A673 (cell line): ENCODE data around the gene POF1B. TPM values are rescaled to one million over a fixed set of nuclear protein-coding genes. Genes with fewer than 3 reads are reported as not detected.
"Not testable (repeated sequence)": the region's sequence is repeated elsewhere in the genome, so short reads cannot be mapped to it uniquely, and the experiment has no call there.

Source experiments
- BruUV-seq: library from RNA; stranded (reverse); fragments of 400-500 nt; replicated peaks from 2 replicates; lab custom pipeline; 2021; lab: Mats Ljungman, UMichigan
- CTCF ChIA-PET: fragments of 300-600 bp; sonication (Branson Sonifier 250); formaldehyde crosslinking; loops from one replicate; lab custom pipeline; 2022; ENCODE audit warnings: antibody characterized with exemption; lab: Charles Lee
- POLR2A ChIA-PET: fragments of 300-600 bp; sonication (Branson Sonifier 250); formaldehyde crosslinking; loops from one replicate; lab custom pipeline; 2022; ENCODE audit warnings: antibody characterized with exemption; ENCODE audit not compliant: low non-redundant PET; lab: Charles Lee
- DNase-seq: peaks from one replicate; pipeline ENCODE4 v3.0.0-alpha.2; 2015; ENCODE audit warnings: low spot score
- H3K27ac ChIP-seq: fragments of 200-600 bp; sonication (generic); 2 replicates; pipeline ENCODE4 v1.5.1; 2016; ENCODE audit warnings: mixed run types, low read depth, mild to moderate bottlenecking, mixed read lengths, antibody characterized with exemption, low read length; ENCODE audit not compliant: poor library complexity, severe bottlenecking
- H3K27me3 ChIP-seq: fragments of 200-600 bp; sonication (generic); replicated peaks from 2 replicates; pipeline ENCODE4 v1.6.1; 2017; ENCODE audit warnings: mixed run types, low read depth, mild to moderate bottlenecking, mixed read lengths, antibody characterized with exemption, low read length; ENCODE audit not compliant: insufficient read depth, poor library complexity
- H3K36me3 ChIP-seq: fragments of 200-600 bp; sonication (generic); 2 replicates; pipeline ENCODE4 v1.6.1; 2016; ENCODE audit warnings: mixed run types, mild to moderate bottlenecking, mixed read lengths, antibody characterized with exemption, low read length; ENCODE audit not compliant: insufficient read depth, poor library complexity, severe bottlenecking
- H3K4me1 ChIP-seq: fragments of 200-600 bp; sonication (generic); 2 replicates; pipeline ENCODE4 v1.6.1; 2017; ENCODE audit warnings: mixed run types, mild to moderate bottlenecking, mixed read lengths, antibody characterized with exemption, low read length; ENCODE audit not compliant: insufficient read depth, poor library complexity, severe bottlenecking
- H3K4me3 ChIP-seq: fragments of 200-600 bp; sonication (generic); 2 replicates; pipeline ENCODE4 v1.5.1; 2016; ENCODE audit warnings: low read depth, mixed run types, mild to moderate bottlenecking, mixed read lengths, low read length; ENCODE audit not compliant: poor library complexity, severe bottlenecking
- H3K9me3 ChIP-seq: fragments of 200-600 bp; sonication (generic); 2 replicates; pipeline ENCODE4 v1.6.1; 2016; ENCODE audit warnings: mixed run types, low read depth, mild to moderate bottlenecking, mixed read lengths, antibody characterized with exemption, low read length; ENCODE audit not compliant: poor library complexity, severe bottlenecking
- CTCF ChIP-seq: fragments of 300-800, 200-600 bp; sonication (generic); conservative IDR thresholded peaks from 2 replicates; pipeline ENCODE4 v1.5.1; 2017; ENCODE audit warnings: low read depth, mild to moderate bottlenecking, antibody characterized with exemption, low read length, moderate library complexity, mixed read lengths
- EZH2 ChIP-seq: fragments of 200-600 bp; sonication (generic); IDR thresholded peaks from 2 replicates; pipeline ENCODE4 v1.6.1; 2017; ENCODE audit warnings: borderline replicate concordance, low read depth, mild to moderate bottlenecking, mixed read lengths, antibody characterized with exemption, low read length; ENCODE audit not compliant: poor library complexity, severe bottlenecking
- intact Hi-C: fragments of 100-400 bp; cut with micrococcal nuclease; formaldehyde crosslinking; loops from one replicate; pipeline ENCODE4 v1.10.0; 2022; ENCODE audit not compliant: unreplicated experiment
- total RNA-seq: library from RNA; stranded (reverse); gene quantifications from 2 replicates; pipeline ENCODE4 v1.2.3, GENCODE V29; 2021

Gene POF1B
- total RNA-seq, 1 experiment from 2014 or later, result not detected

GRCh38 chrX:85326234-85327059 is 53.0 kb downstream of the POF1B start:
- no TSS peak for BruUV-seq
- H3K27ac ChIP-seq, result no peak overlapping the region
- TF ChIP-seq CTCF, result no peak
- TF ChIP-seq EZH2, result no peak
- ChIA-PET CTCF (no interaction called here), POLR2A (no interaction called here)
- DNase-seq, result no peak
- H3K4me3 ChIP-seq, result no peak overlapping the region
- no peaks in the 10 kb centered on the region for H3K36me3 ChIP-seq
- no peaks in the 10 kb centered on the region for H3K4me1 ChIP-seq
- H3K27me3 ChIP-seq, result no peaks in the 10 kb centered on the region
- H3K9me3 ChIP-seq, result no peaks in the 10 kb centered on the region
- intact Hi-C loops, result no loop called here

- CTCF ChIA-PET, H3K9me3 ChIP-seq, intact Hi-C loops, DNase-seq, H3K27me3 ChIP-seq, H3K4me3 ChIP-seq, H3K27ac ChIP-seq, H3K4me1 ChIP-seq, H3K36me3 ChIP-seq, BruUV-seq, POLR2A ChIA-PET: not testable (repeated sequence)
Observed at GRCh38 chrX:85311348-85311747, 68.1 kb downstream of the POF1B start.

- peak; percentile 4 for DNase-seq
- Histone ChIP-seq H3K36me3 (no peaks in the 10 kb centered on the region), H3K9me3 (no peaks in the 10 kb centered on the region), H3K4me1 (no peaks in the 10 kb centered on the region), H3K27ac (no peak overlapping the region), H3K4me3 (no peak overlapping the region), H3K27me3 (no peaks in the 10 kb centered on the region)
- intact Hi-C loops, result no loop called here
- BruUV-seq, result no TSS peak
- no peak for TF ChIP-seq CTCF
- TF ChIP-seq EZH2, result no peak
- CTCF ChIA-PET, result no interaction called here
- POLR2A ChIA-PET, result no interaction called here
Observed at GRCh38 chrX:85309717-85310116, 69.7 kb downstream of the POF1B start.

DNA sequence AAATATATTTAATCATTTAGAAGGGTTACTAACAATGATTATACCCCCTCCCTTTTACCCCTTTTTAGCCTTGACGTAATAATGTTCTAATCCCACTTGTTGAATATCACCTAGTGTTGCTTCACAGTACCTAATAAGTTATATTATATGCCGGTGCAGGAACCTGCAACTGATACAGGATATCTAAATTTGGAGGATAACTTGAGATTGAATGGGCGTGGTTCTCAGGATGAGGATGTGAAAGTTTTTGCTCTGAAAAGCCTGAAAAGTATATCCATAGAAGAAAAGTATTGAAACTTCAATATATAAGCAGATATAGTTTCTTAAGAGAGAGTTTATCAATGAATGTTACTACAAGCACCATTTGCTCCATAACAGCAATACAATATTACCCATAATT is 75.9 kb downstream of the POF1B start:
- no peak for TF ChIP-seq CTCF
- no peak for TF ChIP-seq EZH2
- DNase-seq, result no peak
- no TSS peak for BruUV-seq
- Histone ChIP-seq H3K9me3 (no peaks in the 10 kb centered on the region), H3K4me1 (no peaks in the 10 kb centered on the region), H3K27me3 (no peaks in the 10 kb centered on the region), H3K27ac (no peak overlapping the region), H3K36me3 (no peaks in the 10 kb centered on the region), H3K4me3 (no peak overlapping the region)
- POLR2A ChIA-PET, result no interaction called here
- CTCF ChIA-PET, result no interaction called here
- intact Hi-C loops, result no loop called here
